ENCODE measurements around the gene KRTAP6-3.

The KRTAP6-3 gene, protein sequence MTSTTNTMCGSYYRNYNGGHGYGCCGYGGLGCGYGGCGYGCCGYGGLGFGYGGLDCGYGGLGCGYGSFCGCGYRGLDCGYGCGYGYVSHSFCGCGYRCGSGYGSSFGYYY

DNA sequence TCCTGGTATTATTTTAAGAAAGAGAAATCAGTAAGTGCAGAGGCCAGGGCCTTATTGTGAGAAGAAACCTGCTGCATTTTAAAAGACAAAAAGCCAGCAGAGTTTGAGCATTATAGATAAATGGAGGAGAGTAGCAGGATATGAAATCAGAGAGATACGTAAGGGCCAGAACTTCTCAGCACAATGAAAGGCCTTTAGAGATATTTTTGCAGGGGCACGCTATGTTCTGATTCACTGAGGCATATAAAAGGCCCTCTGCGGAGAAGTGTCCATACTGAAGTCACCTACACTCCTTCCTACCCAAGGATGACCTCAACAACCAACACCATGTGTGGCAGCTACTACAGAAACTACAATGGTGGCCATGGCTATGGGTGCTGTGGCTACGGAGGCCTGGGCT, at the start of gene KRTAP6-3:
KRTAP6-3 (plus strand) TSS at position 301 of the 400 bp plus-strand sequence; CDS start at position 307, 6 bp downstream.
- no peak for DNase-seq (ENCODE audit: low spot score)

DNA sequence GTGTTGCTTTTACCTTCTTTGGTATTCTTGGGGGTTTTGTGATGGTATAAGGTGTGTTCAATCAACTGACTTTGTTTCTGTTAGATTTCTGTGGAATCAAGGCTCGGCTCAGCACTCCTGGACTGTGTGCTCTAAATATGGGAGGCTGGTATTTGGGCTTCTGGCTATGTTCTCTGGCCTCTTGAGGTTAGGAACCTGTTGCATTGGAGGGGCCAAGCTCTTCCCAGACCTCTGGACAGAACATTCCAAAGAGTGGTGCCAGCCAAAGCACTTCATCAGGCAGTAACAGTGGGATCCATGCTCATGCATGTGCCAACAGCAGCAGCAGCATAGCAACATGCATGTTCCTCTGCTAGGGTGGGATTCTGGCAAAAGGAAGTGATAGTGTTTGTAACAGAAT, 39.5 kb upstream of the KRTAP6-3 start:
- DNase-seq (ENCODE audit: low spot score): no peak

DNA sequence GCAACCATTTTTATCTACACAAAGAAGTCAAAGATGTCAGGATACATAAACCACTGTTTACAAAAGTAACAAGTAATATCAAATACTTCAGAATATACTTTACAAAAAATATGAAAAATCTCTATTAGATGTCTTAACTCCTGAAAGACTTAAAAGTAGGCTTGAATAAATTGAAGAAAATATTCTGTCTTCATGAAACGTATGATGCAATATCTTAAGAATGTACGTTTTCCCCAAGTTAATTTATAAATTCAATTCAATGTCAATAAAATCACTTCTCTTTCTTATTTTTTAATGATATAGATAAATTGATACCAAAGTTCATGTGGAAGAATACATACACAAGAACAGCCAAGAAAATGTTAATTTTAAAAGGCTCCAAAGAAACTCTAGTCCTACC, 37.1 kb upstream of the KRTAP6-3 start:
- no peak for DNase-seq (ENCODE audit: low spot score)

DNA sequence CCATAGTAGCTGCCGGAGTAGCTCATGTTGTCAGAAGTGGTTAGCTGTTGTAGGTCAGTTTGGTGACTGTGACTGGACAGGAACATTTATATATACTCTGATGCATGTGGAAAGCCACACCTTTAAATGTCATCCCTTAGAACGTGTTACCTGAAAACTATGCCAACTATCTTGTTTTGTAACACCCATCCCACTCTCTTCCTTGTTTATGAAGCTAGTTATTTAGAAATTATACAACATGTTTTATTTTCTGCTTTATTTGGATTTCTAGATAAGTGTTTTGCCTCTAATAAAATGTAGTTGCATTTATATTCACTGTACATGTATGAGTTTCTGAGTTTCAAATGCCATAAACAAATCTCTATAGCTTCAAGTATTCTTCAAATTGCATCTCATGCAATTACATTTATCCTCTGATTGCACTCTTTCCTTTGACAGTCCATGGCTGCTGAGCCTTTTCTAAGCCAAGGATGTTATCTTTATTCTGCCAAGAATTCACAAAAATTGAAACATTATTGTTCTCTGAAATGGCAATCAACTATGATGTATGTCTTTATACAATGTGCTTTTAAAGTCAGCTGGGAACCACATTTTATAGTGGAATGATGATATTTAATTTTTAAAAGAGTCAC, 30.9 kb upstream of the KRTAP6-3 start, which contains the start of gene KRTAP19-7:
KRTAP19-7 (minus strand) TSS at position 51 of the 632 bp plus-strand sequence; CDS start at position 26, 25 bp downstream.
- no peak for DNase-seq (ENCODE audit: low spot score)

DNA sequence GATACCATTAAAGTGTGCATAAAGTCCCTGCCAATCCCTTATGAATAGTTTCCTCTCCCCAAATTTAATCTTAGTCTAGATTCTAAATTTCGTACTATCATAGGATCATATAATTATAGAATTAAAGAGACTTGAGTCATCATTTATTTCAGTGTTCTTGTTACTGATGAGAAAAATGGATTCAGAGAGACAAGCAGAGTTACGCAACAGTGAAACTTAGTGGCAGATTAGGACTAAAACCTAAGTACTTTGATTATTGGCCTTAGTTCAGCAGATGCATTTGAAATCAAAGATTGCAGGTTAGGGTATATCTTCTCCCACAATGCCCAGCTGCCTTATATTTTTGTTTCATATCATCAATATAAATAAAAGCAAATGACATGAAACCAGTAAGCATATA, 30.3 kb upstream of the KRTAP6-3 start:
- DNase-seq (ENCODE audit: low spot score): no peak

DNA sequence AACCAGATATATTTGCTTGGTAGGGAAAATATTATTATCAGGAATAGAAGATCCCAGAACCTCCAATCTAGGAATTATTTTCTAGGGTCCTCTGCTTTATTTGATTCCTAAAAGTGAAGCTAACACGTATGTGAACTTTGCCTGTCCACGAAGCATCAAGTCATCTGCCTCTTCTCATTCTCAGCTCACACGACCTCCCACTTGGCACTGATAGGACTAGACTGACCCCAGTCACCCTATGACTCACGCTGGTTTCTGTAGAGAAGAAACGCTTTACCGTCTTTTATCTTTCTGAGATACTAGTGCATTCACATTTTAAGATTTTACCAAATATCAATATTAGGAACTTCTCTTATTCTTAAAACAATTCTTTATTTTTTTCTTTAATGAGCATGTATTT, 29.2 kb upstream of the KRTAP6-3 start:
- DNase-seq (ENCODE audit: low spot score): no peak

DNA sequence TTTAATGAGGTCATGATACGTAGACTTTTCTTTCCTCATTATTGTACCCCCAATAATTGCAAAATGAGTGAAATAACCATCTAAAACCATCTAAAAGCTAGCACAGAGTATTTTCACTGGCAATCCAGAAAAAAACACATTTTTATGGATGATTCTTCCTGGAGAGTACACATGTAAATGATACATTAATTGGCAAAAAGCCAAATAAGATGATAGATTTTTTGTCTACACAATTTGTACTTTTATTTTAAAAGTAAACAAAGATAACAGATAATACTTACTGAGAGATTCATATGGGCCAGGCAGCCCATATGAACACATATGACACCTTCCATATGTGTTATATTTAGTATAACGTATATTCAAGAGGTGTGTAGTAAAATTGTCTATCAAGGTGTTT, 28.6 kb upstream of the KRTAP6-3 start:
- DNase-seq (ENCODE audit: low spot score): no peak

DNA sequence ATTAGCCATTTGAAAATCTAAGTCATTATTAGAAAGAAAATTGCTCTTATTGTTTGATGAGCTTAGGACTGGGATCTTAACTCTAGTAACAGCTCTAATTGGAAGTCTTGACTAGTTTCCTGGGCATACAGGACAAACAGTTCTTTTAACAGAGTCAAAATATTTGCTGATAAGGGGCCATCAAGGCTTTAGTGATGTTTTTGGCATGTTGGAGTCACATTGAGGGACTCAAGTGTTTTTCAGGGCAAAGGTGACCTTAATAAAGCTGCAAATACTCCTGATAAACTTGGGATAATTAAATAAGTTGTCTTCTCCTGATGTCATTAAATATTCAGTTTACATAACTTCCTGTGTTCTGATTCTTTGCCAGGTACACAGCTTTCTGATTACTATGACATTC, 24.6 kb upstream of the KRTAP6-3 start:
- DNase-seq (ENCODE audit: low spot score): no peak

DNA sequence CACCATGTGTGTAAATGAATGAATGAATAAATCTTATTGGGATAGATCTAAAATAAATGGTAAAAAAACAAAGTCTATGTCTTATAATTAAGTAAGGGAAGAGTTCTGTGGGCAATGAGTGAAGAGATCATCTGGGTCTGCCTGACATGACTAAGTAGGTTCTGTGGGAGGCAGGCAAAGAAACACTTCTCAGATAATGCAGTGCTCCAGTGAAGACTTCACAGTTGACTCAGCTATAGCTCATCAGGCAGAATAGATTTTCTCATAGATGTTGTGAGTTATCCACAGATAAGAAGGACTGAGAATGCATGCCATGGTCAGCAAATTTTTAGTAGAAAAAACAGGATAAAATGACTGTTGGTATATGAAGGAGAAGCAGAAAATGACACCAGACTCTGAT, 14.5 kb upstream of the KRTAP6-3 start:
- DNase-seq (ENCODE audit: low spot score): no peak

DNA sequence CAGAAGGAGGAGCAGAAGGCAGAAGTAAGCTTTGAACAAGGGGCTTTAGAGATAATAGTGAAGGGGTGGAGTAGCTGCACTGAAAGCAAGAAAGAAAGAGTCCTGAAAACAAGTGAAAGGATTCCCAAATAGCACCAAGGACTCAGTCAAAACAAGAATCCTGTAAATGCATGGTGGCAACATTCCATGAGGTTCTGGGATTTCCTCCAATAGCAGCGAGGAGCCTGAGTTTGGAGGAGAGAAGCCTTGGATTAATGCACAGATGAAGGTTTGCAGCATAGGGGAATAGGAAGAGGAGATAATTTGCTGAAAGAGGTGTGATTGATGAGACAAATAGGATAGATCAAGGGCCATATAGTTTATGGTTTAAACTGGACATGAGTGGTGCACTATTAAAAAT, 12.9 kb upstream of the KRTAP6-3 start:
- DNase-seq (ENCODE audit: low spot score): no peak

DNA sequence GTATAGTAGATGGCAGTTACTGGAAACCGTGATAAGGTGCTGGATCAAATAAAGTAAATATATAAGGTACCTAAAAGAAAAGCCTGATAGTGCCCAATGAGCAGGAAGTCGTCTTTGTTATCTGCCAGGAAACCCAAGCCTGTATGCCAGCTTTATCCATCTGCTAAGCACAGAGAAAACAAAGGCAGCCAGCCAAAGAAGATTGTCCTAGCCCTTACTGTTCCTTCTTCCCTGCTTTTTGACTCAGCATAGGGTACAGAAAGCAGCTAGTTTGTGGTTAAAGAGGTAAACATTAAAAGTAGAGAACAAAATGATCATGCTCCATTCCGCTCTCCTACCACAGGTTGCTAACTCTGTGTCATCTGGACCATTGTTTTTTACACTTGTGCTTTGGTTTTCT, 12.1 kb upstream of the KRTAP6-3 start:
- no peak for DNase-seq (ENCODE audit: low spot score)

DNA sequence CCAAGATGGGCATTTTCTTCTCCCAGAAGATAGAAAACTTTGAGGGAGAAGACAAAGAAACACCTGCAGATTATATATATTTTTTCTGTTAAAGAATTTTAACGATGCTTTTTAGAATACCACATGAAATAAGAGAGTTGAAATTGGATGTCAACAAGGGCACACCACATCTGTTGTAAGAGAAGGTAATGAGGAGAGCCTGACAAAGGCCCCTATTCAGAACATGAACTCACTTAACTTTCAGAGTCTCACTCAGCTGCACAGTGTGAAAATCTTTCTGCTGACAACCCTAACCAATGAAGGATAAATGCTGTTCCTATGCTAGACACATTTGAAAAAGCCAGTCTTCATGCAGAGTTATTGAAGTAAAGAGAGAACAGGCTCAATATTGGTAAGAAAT, 9.4 kb upstream of the KRTAP6-3 start:
- DNase-seq (ENCODE audit: low spot score): no peak

DNA sequence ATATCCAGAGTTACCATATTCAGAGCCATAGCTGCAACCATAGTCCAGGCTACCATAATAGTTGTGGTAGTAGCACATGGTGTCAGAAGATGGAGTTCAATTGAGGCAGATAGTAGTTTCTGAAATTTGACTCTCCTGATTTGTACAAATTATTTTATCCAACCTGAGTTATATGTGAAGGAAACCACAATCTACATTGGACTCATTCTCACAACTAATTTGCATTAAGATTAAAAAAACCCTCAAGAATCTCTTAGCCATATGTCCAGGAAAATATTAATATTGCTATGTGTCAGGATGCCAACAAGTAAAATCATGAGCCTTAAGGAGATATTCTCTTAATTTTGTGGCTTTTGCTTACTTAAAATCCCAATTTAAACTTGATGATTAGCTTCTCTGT, 1.9 kb upstream of the KRTAP6-3 start, which contains the start of gene KRTAP22-2:
KRTAP22-2 (minus strand) TSS at position 101 of the 400 bp plus-strand sequence.
- no peak for DNase-seq (ENCODE audit: low spot score)

DNA sequence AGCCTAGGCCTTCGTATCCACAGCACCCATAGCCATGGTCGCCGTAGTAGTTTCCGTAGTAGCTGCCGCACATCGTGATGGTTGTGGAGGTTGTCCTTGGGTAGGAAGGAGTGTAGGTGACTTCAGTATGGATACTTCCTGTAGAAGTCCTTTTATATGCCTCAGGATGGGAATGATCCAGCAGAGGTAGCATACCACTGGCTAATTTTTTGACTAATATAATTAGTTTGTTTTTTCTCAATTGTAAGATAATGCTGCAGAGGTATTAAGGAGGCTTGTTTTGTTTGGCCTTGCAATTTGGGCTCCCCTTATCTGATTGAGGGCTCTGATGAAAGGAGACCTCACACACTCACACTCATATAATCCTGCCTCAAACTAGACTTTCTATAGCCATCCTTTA, 6.6 kb downstream of the KRTAP6-3 start, which contains the start of gene KRTAP6-2:
KRTAP6-2 (minus strand) TSS at position 101 of the 400 bp plus-strand sequence; CDS start at position 73, 28 bp downstream.
- DNase-seq (ENCODE audit: low spot score): no peak

DNA sequence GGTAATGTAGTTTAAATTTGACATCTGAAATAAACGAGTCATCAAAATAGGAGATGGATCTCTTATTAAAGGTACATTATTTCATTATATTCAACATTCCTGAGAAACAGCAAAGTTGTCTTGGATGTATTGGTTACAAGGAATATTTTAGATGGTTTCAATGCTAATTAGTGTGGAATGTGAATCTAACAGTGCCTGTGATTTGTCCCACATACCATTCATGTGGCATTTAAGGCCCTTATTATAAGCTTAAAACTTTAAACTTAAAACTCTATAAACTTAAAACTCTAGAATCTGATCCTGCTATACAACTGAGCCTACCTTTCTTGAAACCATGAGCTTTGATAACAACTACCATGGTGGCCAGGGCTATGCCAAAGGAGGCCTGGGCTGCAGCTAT, 8.5 kb downstream of the KRTAP6-3 start, which contains the start of gene KRTAP22-1:
KRTAP22-1 (plus strand) TSS at position 301 of the 400 bp plus-strand sequence.
- DNase-seq (ENCODE audit: low spot score): no peak

DNA sequence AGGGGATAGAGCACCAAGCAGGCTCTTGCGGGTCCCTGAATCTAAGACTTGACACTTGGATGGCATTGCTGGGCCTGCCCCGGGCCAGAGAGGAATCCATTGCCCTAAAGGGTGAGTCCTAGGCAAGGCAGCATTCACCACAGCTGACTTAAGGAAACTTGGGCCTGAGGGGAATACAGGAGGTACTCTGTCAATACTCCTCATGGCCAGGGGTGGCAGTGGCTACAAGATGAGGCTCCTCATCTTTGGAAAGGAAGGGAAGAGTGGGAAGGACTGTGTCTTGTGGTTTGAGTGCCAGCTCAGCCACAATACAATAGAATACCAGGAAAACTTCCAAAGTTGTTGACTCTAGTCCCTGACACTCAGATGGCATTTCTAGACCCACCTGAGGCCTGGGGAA, 13.7 kb downstream of the KRTAP6-3 start:
- DNase-seq (ENCODE audit: low spot score): no peak

DNA sequence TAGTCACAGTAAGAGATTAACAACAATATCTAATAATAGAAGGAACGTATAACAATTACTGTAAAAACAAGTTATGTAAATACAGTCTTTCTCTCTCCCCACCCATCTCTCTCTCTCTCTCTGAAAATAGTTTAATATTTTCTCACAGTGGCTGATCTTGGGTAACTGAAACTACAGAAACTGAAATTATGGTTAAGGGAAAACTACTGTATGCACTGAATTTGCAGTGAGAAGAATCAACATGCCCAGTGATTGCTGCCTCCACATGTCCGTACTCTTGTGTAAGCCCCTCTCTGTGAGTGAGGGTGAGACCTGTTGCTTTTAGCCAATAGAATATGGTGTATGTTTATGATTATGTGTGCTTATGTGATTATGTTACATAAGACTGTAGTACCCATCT, 19.9 kb downstream of the KRTAP6-3 start:
- no peak for DNase-seq (ENCODE audit: low spot score)

DNA sequence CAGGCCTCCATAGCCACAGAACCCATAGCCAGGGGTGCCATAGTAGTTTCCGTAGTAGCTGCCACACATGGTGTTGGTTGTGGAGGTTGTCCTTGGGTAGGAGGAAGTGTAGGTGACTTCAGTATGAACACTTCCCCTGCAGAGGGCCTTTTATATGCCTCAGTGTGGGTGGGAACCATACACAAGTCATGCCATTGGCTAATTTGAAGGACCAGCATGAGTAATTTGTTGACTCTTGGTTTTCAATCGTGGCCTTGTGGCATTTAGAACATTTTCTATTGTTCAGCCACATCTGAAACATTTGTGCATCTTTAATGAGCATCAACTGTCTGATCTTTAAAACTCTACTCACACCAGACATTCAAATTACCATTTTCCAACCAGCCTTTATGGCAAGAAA, 21.6 kb downstream of the KRTAP6-3 start, which contains the start of gene KRTAP6-1:
KRTAP6-1 (minus strand) TSS at position 95 of the 400 bp plus-strand sequence; CDS start at position 69, 26 bp downstream.
- no peak for DNase-seq (ENCODE audit: low spot score)

DNA sequence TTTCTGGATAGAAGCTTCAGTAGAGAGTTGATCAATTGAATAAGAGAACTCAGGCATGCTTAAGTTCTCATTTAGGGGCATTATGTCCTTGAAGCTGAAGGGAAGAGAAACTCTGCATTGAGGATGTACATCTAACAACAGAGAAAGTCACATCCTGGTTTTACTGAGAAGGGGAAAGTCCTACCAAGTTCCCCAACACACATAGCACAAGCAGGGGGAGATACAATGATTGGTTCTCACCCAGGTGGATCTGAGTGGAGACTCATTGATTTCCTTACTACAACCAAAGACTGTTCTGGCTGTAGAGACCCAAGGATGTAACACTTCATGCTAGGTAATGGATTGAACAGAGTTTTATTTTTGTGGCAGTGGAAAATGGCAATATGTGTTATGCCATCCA, 23.0 kb downstream of the KRTAP6-3 start:
- no peak for DNase-seq (ENCODE audit: low spot score)

DNA sequence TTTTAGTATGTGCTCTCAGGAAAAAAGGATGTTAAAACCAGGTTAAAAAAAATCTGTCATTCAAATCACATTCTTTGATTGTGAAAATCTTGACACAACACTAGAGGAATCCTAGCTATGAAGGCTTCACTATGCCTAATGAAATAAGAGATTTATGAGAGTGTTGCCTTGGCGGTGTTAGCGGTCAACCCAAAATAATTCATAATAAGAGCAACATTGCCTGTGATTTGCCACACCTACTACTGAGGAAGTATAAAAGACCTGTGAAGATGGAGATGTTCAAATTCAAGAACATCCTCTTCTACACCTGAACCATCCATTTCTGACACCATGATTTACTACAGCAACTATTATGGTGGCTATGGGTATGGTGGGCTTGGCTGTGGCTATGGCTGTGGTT, 23.9 kb downstream of the KRTAP6-3 start, which contains the start of gene KRTAP20-1:
KRTAP20-1 (plus strand) TSS at position 301 of the 400 bp plus-strand sequence; CDS start at position 331, 30 bp downstream.
- DNase-seq (ENCODE audit: low spot score): no peak

DNA sequence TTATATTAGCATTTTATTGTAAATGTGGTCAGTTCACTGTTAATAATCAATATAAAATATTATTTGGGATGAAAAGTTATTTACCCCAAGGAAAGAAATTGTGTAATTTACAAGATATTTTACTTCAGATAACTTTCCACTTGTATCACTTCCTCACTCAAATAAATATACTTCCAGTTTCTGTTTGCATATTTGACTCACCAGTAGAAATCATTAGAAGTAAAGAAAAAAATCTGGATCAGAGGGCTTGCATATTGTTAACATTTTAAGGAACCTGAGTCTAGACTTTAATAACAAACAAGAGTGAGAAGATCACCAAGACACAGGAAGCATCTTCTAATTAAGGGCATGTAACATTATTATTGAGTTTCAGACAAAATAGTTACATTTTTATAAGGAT, 27.8 kb downstream of the KRTAP6-3 start:
- no peak for DNase-seq (ENCODE audit: low spot score)

DNA sequence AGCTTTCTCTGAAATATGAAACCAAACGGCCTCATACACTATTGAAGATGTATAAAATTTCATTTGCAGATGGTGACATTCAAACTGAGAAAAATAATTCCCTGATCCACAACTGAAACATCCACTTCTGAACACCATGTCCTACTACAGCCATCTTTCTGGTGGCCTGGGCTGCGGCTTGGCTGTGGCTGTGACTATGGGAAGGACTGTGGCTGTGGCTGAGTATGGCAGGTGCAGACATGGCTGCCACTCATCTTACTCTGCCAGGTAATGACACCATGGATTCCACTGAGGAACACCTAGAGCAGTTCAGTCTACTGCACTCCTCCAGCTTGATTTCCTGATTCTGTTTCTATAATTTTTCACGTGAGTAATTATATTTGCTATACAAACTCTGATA, 28.3 kb downstream of the KRTAP6-3 start, which contains the start of gene KRTAP20-4:
KRTAP20-4 (plus strand) TSS at position 106 of the 400 bp plus-strand sequence.
- no peak for DNase-seq (ENCODE audit: low spot score)

DNA sequence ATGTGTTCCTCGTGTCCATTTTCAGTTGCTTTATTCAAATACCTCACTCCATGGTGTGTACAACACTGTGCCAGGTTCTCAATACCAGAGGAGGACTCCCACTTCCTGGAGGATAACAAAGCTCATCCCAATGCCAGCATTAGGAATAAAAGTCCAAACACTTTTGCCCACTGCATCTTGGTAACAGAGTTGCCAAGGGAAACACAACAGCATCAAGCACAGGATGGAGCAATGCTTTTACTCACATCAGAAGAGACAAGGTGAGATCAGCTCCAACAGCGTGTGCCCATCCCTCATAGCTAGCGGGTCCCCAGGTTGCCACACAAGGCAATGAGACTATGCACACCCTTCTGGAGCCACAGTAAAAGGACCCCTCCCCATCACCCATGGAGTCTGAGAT, 31.1 kb downstream of the KRTAP6-3 start:
- DNase-seq (ENCODE audit: low spot score): no peak
